HS-5 (cell line): Measurements from ENCODE around the gene VCPKMT.

ENCODE experiments used
- DNase-seq: peaks from one replicate; pipeline ENCODE4 v3.0.0-alpha.2; 2012; ENCODE audit warnings: low read depth

VCPKMT gene

GRCh38 chr14:50065583-50065982 lies 50.8 kb downstream of the VCPKMT start:
- DNase-seq = no peak

GRCh38 chr14:50064993-50065392 lies 51.4 kb downstream of the VCPKMT start:
- DNase-seq = no peak

- DNase-seq = no peak
Measured at GRCh38 chr14:50063876-50064420, 52.4 kb downstream of the VCPKMT start.

- DNase-seq = no peak
Measured at GRCh38 chr14:50062438-50063085, 53.8 kb downstream of the VCPKMT start.

GRCh38 chr14:50061664-50062437 lies 54.5 kb downstream of the VCPKMT start:
- no peak for DNase-seq

GRCh38 chr14:50060871-50061663 lies 55.3 kb downstream of the VCPKMT start:
- DNase-seq = peak; percentile 77

GRCh38 chr14:50059763-50060616 lies 56.4 kb downstream of the VCPKMT start:
- no peak for DNase-seq
